ENCODE data around the gene TRIP4. TPM values are rescaled to one million over a fixed set of nuclear protein-coding genes. Genes with fewer than 3 reads are reported as not detected.
"Not testable (repeated sequence)": the region's sequence is repeated elsewhere in the genome, so short reads cannot be mapped to it uniquely, and the experiment has no call there.

The TRIP4 gene
- polyA plus RNA-seq, 2 of the 4 experiments (the other 2 are of a cell fraction) = 24.8 to 34.9 TPM

DNA sequence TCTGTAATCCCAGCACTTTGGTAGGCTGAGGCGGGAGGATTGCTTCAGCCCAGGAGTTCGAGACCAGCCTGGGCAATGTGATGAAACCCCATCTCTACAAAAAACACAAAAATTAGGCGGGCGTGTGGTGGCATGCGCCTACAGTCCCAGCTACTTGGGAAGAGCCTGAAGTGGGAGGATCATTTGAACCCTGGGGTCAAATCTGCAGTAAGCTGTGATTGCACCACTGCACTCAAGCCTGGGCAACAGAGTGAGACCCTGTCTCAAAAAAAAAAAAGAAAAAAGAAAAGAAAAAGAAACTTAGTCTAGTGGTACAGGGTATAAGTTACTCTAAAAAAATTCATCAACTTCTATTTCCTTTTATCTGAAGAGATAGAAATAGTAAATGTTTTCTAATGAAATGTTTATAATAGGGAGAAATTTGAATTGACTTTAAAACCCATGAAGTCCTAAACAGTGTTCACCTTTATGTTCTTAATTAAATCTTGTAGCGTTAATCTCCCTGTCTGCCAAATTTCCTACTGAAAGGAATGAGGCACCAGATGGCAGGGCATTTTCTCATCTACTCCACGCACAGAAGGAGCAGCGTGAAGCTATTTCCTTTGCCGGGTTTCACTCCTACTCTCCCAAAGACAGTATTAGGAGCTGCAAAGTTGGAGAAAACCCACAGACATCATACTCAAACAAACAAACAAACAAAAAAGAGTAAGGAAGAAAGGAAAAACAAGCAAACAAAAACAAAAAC is 8.2 kb upstream of the TRIP4 start:
- FAIRE-seq (no peak), DNase-seq (ENCODE audit: low read depth in 1 of 2, low spot score in 1 of 2) (no peak), ATAC-seq (no peak)
- Histone ChIP-seq H3K9me3 (no peaks in the 10 kb centered on the region), H3K4me2 (peak overlapping the region; percentile 76), H3K4me3 (peak overlapping the region; percentile 57; the same call in 1 of the 3 replicates), H3K4me1 (peaks cover 25% of the 10 kb centered on the region; the same call in 2 of the 3 replicates), H3K27ac (no peak overlapping the region; a peak in 1 of 6 replicates)
- WGBS (ENCODE audit: missing lambda C conversion rate) = 74% methylated on average over 9 of the region's 9 CpGs
- ChIA-PET CTCF (interaction anchor here (1.5 kb wide), 1 partner anchor 274 kb away, joined by 3 read pairs; no protein-coding TSS in a partner anchor), POLR2A (interaction anchor here (1.2 kb wide), 1 partner anchor 8 kb away, joined by 4 read pairs; no protein-coding TSS in a partner anchor)
- TF ChIP-seq EP300 (IDR thresholded peaks at IDR 0.05) (no peak), RFX5 (IDR thresholded peaks at IDR 0.05) (no peak), KDM5A (IDR thresholded peaks at IDR 0.05) (no peak), MYC (IDR thresholded peaks at IDR 0.05; ENCODE audit: borderline replicate concordance, low read length) (no peak), HDAC2 (IDR thresholded peaks at IDR 0.05) (no peak), CHD2 (IDR thresholded peaks at IDR 0.05; ENCODE audit: low read length, partially characterized antibody) (no peak), NR3C1 (IDR thresholded peaks at IDR 0.05) (no peak), HOXB13 (CRISPR knock-in tag; IDR thresholded peaks at IDR 0.05; ENCODE audit: low read depth) (no peak), MAFK (IDR thresholded peaks at IDR 0.05; ENCODE audit: partially characterized antibody) (no peak), HEYL (CRISPR knock-in tag; IDR thresholded peaks at IDR 0.05) (no peak), KDM1A (IDR thresholded peaks at IDR 0.05; ENCODE audit: low read depth) (no peak)
- TF ChIP-seq, protein P1, sequence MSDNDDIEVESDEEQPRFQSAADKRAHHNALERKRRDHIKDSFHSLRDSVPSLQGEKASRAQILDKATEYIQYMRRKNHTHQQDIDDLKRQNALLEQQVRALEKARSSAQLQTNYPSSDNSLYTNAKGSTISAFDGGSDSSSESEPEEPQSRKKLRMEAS (IDR thresholded peaks at IDR 0.05) = no peak
- TF ChIP-seq, protein P2, sequence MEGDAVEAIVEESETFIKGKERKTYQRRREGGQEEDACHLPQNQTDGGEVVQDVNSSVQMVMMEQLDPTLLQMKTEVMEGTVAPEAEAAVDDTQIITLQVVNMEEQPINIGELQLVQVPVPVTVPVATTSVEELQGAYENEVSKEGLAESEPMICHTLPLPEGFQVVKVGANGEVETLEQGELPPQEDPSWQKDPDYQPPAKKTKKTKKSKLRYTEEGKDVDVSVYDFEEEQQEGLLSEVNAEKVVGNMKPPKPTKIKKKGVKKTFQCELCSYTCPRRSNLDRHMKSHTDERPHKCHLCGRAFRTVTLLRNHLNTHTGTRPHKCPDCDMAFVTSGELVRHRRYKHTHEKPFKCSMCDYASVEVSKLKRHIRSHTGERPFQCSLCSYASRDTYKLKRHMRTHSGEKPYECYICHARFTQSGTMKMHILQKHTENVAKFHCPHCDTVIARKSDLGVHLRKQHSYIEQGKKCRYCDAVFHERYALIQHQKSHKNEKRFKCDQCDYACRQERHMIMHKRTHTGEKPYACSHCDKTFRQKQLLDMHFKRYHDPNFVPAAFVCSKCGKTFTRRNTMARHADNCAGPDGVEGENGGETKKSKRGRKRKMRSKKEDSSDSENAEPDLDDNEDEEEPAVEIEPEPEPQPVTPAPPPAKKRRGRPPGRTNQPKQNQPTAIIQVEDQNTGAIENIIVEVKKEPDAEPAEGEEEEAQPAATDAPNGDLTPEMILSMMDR (IDR thresholded peaks at IDR 0.05) = no peak
- TF ChIP-seq, protein P3, sequence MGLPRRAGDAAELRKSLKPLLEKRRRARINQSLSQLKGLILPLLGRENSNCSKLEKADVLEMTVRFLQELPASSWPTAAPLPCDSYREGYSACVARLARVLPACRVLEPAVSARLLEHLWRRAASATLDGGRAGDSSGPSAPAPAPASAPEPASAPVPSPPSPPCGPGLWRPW (IDR thresholded peaks at IDR 0.05) = no peak
- TF ChIP-seq, protein P4, sequence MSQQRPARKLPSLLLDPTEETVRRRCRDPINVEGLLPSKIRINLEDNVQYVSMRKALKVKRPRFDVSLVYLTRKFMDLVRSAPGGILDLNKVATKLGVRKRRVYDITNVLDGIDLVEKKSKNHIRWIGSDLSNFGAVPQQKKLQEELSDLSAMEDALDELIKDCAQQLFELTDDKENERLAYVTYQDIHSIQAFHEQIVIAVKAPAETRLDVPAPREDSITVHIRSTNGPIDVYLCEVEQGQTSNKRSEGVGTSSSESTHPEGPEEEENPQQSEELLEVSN (IDR thresholded peaks at IDR 0.05; ENCODE audit: borderline replicate concordance, low read depth) = no peak

DNA sequence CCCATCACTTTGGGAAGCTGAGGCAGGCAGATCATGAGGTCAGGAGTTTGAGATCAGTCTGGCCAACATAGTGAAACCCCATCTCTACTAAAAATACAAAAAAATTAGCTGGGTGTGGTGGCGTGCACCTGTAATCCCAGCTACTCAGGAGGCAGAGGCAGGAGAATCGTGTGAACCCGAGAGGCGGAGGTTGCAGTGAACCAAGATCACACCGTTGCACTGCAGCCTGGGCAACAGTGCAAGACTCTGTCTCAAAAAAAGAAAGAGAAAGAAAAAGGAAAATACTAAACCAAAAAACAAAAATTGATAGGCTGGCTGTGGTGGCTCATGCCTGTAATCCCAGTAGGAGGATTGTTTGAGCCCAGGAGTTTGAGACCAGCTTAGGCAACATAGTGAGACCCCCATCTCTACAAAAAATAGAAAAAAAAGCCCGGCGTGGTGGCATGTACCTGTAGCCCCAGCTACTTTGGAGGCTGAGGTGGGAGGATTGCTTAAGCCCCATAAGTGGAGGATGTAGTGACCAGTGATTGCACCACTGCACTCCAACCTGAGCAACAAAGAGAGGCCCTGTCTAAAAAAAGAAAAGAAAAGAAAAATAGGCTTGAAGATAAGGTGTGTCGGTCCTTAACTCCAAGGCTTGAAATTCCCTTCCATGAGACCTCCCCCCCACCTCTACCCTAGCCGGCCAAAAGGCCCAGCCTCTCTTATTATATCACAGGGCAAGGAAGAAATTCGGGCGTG is 7.3 kb upstream of the TRIP4 start:
- 62% methylated on average over 11 of the region's 11 CpGs for WGBS (ENCODE audit: missing lambda C conversion rate)
- Histone ChIP-seq H3K4me2 (peak overlapping the region; percentile 76), H3K4me1 (peaks cover 25% of the 10 kb centered on the region; the same call in 2 of the 3 replicates), H3K27ac (peak overlapping the region; percentile 52 to 81), H3K4me3 (peak overlapping the region; percentile 57)
- H3K9me3 ChIP-seq, FAIRE-seq, POLR2A ChIA-PET: not testable (repeated sequence)
- 0 out of 4 replicates have a peak, but pooled peaks of 1 of the 2 experiments have one; percentile 7 for TF ChIP-seq CEBPB (IDR thresholded peaks at IDR 0.05)
- DNase-seq (ENCODE audit: low read depth in 1 of 2, low spot score in 1 of 2) (peak in 1 of 2 experiments; percentile 27), ATAC-seq (peak in 1 of 2 experiments; percentile 7; a peak in 3 of 6 replicates)
- CTCF ChIA-PET = interaction anchor here (0.7 to 1.5 kb wide), 2 partner anchors 16 to 273 kb away, joined by 3 read pairs; no protein-coding TSS in a partner anchor

DNA sequence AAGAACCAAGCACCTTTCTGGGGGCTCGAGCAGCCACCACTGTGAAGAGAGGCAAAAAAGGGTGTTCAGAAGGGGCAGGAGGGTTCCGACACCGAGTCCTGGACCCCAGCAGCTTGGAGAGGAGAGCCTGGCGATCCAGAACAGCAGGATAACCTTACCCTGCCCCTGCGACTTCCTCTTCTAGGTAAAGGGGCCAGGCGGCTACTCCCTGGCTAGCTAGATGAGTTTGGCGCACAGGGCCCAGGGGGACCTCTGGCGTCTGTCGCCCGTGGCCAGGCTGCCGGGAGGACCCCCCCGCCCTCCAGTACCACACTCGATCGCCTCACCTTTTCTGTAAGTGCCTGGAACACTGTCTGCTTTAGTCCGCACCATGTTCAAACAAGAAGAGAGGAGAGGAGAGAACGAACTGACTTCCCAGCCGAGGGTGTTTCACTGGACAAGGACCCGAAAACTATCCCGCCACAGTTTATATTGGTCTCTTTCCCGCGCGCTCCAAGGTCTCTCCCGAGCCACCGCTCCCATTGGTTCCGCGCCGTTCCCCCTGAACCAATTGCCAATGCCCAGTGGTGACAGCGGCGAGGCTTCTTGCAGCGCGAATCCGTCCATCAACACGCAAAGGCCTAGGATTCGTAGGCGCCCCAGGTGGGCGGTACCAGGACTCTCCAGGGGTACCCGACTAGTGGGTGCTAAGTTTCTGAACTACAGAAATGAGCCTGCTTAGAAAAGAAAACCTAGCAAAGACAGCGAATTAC is 6.5 kb upstream of the TRIP4 start, which contains the start of gene PCLAF:
TSS of gene PCLAF (minus strand) at position 442 of the 752 bp plus-strand sequence. CDS start at position 372, 70 bp downstream.
- POLR2A ChIA-PET = no interaction called here
- FAIRE-seq (peak; percentile 93), ATAC-seq (peak; percentile 99), DNase-seq (ENCODE audit: low read depth in 1 of 2, low spot score in 1 of 2) (peak; percentile 97 to 100)
- H3K4me3 ChIP-seq = peak within 1 kb of the TSS; percentile 57
- CTCF ChIA-PET = interaction anchor here (0.6 to 0.7 kb wide), 2 partner anchors 15 to 102 kb away, joined by 3 read pairs; no protein-coding TSS in a partner anchor
- H3K4me2 ChIP-seq = peak within 1 kb of the TSS; percentile 76
- no peaks in the 10 kb centered on the region for H3K9me3 ChIP-seq
- WGBS (ENCODE audit: missing lambda C conversion rate) = 1% methylated on average over 37 of the region's 38 CpGs
- peaks cover 25% of the 10 kb centered on the region; the same call in 2 of the 3 replicates for H3K4me1 ChIP-seq
- peak within 1 kb of the TSS; percentile 52 to 81 for H3K27ac ChIP-seq
- TF ChIP-seq GATA3 (IDR thresholded peaks at IDR 0.05; ENCODE audit: borderline replicate concordance) (no peak), EHMT2 (IDR thresholded peaks at IDR 0.05; ENCODE audit: low read depth) (no peak), PHF8 (IDR thresholded peaks at IDR 0.05; ENCODE audit: borderline replicate concordance, low read depth) (no peak), CHD2 (IDR thresholded peaks at IDR 0.05; ENCODE audit: low read length, partially characterized antibody) (no peak), NFE2L2 (conservative IDR thresholded peaks at IDR 0.05; ENCODE audit: low read length) (no peak), EHF (CRISPR knock-in tag; IDR thresholded peaks at IDR 0.05) (no peak), HOXB5 (CRISPR knock-in tag; IDR thresholded peaks at IDR 0.05) (no peak), KDM5A (IDR thresholded peaks at IDR 0.05) (peak; percentile 78), POLR2A (IDR thresholded peaks at IDR 0.05; ENCODE audit: low read length) (peak; percentile 57), ESRRA (IDR thresholded peaks at IDR 0.05; ENCODE audit: borderline replicate concordance, low read length) (no peak), HDAC2 (IDR thresholded peaks at IDR 0.05) (no peak)
- TF ChIP-seq, protein P4 (IDR thresholded peaks at IDR 0.05; ENCODE audit: borderline replicate concordance, low read depth) = peak; percentile 97
- TF ChIP-seq, protein P2 (IDR thresholded peaks at IDR 0.05) = no peak
